DMS153 treated with DMSO at 0.1 percent for 48 hours (cell line): ENCODE data around the gene PCYT1A.
"Not testable (repeated sequence)": the region's sequence is repeated elsewhere in the genome, so short reads cannot be mapped to it uniquely, and the experiment has no call there.

Source experiments
- DNase-seq: peaks from one replicate; lab custom pipeline; 2025; ENCODE audit not compliant: unreplicated experiment; lab: John Stamatoyannopoulos, UW

Gene PCYT1A

GRCh38 chr3:196194542-196194915 lies 93.0 kb downstream of the PCYT1A start:
- DNase-seq: no peak

- no peak for DNase-seq
Observed at GRCh38 chr3:196193736-196194541, 93.6 kb downstream of the PCYT1A start.

GRCh38 chr3:196193133-196193735 lies 94.3 kb downstream of the PCYT1A start:
- no peak for DNase-seq

- DNase-seq: no peak
Observed at GRCh38 chr3:196192524-196193051, 94.9 kb downstream of the PCYT1A start.

- no peak for DNase-seq
Observed at GRCh38 chr3:196192036-196192523, 95.4 kb downstream of the PCYT1A start.

- DNase-seq: no peak
Observed at GRCh38 chr3:196189566-196190347, 97.8 kb downstream of the PCYT1A start.

- DNase-seq: no peak
Observed at GRCh38 chr3:196186651-196187573, 100.6 kb downstream of the PCYT1A start.

GRCh38 chr3:196184881-196185280 lies 102.6 kb downstream of the PCYT1A start:
- DNase-seq: no peak

- DNase-seq: not testable (repeated sequence)
Observed at GRCh38 chr3:196184169-196184432, 103.4 kb downstream of the PCYT1A start.

GRCh38 chr3:196181127-196181546 lies 106.4 kb downstream of the PCYT1A start:
- DNase-seq: no peak

- DNase-seq: no peak
Observed at GRCh38 chr3:196180346-196180745, 107.2 kb downstream of the PCYT1A start.
